NOMO-1 (cell line): ENCODE results near the gene CD1D.
"Not testable (repeated sequence)": the region's sequence is repeated elsewhere in the genome, so short reads cannot be mapped to it uniquely, and the experiment has no call there.

Experiments
- DNase-seq, 2 experiments: peaks; one replicate each; lab custom pipeline; 2025; ENCODE audit not compliant: unreplicated experiment in 2 of 2; lab: John Stamatoyannopoulos, UW

The CD1D gene

DNA sequence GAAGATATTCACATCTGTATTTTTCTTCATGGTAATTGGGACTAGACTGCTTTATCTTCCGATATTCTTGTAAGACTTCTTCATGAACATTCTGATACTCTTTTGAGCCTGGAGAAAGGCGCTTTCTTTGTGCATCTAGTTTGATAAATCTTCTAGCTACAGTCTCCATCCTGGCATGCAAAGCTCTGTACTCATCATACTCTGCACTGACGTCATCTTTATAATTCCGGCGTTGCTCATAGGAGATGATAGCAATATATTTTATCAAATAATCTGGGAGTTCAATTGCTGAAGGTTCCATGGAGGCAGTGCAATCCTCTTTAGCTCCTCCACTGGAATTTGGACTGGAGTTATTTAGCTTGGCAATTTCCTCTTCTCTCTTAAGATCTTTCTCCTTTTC, 4.8 kb upstream of the CD1D start:
- DNase-seq: not testable (repeated sequence)

DNA sequence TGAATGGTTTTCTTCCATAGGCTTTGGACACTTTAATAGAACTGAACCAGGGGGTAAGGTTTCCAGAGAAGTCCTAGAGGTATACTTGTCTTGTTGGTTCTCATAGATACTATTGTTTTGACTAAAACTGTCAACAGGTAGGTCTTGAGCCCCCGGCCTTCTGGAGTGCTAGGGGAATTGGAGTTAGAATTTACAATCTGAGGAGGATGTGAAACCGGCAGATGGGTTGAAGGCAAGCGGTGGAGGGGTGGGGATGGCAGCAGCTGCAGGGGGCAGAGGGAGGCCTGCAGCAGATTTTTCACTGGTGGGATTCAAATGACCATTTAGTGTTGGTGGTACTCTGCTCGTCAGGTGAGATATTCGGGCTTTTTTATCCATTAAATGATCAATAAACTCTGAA, 4.3 kb upstream of the CD1D start:
- DNase-seq: no peak

DNA sequence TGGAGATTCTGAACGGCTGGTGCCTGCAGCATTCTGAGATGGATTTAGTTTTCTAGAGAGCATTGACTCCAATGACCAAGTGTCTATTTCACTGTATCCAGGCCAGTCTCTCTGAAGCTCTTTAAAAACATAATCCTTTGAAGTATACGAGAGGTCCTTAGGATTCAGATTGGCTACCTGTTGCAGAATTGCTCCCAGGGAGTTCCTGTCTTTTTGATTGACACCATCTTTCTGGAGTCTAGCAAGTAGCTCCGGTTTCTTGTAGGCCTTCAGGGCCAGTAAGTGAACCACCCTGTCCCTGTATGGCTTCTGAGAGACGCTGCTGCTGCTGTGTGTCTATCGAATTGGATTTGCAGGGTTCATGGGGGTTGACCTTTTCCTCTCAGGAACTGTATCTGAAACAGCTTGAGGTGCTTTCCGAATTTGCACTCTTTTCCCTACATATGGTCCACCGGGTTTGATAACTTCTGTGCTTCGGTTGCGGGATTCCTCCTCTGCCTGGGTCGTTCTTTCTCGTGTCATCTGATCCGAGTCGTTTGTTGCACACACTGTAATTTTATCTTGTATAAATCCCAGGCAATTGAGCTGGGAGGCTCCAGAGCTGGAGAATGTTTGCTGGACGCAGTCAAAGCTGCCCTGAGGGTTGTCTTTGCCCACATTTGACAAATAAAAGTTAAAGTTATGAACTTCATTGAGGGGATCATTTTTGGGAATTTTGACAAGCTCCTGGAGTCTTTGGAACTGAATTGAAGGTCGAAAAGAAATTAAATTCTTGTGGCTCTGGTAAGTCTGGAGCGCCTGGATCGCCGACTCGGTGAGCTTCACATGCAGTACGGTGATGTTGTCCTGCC, 3.6 kb upstream of the CD1D start:
- DNase-seq: not testable (repeated sequence)

DNA sequence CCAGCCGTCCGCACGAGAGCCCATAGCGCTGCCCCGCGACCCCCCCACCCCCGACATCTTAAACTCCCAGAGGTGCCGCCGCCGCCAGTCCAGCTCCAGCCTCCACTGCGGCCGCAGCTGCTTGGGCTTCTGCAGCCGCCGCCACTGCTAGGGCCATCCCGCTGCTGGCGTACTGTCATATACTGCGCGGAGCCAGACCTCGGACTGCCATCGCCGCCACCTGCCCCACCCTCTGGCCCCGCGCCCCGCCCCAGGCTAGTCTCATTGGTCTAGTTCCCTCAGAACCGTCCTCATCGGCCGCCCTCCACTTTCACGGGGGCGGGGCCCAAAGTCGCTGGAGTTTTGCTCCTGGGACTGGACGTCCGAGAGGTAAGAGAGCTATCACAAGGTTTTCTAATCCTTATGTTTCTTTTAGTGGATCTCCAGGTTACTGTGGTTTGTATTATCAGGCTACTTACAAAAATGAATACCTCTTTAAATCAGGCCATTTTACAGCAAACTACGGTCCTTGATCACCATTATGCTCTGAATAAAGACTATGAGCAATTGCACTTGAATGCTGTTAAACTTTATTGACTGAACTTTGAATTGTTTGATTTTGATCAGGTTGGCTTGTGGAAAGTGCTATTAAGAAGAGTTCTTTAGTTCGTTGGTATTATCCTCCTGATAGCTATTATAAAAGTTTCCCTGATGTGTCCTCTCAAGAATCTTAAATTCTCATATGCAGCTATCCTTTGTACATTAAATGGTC, 2.8 kb upstream of the CD1D start:
- peak; percentile 31 to 58 for DNase-seq

DNA sequence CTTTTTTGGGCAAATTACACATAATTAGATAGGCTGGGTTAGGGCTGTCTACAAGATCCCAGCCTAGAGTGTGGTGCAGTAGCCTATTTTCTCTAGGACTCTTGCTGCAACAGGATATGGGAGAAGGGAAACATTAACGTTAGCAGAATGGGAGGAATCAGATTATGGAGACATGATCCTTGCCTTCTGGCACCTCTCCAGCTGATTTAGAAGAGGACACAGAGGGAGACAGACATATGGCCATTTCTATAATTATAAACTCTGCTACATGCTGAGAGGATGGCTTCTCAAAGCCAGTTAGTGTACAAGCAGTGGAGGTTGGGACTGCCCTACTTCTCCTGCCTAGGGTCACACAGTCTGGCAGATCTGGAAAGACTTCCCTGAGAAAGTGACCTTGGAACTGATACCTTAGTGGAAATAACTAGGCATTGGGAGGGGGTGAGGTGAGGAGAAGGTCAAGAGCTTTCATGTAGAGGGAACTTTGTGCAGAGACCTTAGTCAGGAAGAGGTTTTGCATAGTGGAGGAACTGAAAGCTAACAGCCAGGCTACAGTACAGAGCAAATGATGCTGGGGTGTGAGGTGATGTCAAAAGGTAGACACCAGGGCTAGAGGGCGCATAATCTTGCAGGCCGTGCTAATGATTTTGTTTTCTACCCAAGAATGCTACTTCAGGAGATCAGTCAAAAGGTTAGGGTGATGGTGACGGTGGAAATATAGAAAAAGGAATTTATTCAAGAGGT, 1.2 kb upstream of the CD1D start:
- peak; percentile 65 to 82 for DNase-seq

DNA sequence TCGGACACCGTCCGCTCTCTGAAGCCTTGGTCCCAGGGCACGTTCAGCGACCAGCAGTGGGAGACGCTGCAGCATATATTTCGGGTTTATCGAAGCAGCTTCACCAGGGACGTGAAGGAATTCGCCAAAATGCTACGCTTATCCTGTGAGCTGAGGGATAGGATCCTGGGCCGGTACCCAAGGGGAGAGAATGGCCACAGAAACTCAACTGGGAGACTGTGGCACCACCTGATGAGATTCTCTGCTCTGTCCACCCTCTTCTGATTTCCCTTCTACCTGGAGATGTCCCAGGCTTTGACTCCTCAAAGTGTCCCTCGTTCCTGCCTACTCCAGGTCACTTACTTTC, 855 bp downstream of the CD1D start:
- no peak for DNase-seq

DNA sequence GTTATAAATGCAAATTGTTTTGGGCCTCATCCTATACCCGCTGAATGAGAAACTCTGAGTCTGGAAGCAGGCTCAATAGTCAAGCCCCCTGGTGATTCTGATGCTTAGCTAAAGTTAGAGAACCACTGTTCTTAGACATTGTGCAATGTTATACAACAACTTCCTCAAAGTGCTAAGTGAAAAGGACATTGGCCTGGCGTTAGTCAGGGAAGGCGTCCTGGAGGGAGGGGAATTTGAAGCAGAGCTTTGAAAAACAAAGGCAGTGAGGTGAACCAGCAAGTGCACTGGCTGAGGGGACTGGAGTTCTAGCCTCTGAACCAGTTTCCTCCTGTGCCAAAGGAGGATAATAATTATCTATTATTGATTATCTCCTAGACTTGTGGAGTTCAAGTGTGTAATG, 5.1 kb downstream of the CD1D start:
- DNase-seq: peak; percentile 86 to 87

DNA sequence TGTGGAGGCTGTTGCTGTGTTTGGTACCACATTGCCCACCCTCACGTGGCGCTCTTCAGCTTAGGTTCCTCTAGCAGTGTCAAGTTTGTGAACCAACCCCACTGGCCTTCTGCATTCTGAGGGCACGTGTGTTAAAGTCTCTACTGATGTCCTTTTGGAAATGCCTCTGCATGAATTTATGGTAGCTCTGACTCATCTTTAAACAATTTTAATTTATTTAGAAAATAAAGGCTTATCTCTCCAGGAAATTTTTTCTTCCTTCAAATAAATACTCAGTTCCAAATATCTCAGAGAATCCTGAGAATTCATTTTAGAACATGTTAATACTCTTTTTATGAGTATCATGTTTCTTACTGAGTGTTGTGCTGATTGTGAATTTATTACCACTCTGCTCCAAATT, 5.5 kb downstream of the CD1D start:
- no peak for DNase-seq

DNA sequence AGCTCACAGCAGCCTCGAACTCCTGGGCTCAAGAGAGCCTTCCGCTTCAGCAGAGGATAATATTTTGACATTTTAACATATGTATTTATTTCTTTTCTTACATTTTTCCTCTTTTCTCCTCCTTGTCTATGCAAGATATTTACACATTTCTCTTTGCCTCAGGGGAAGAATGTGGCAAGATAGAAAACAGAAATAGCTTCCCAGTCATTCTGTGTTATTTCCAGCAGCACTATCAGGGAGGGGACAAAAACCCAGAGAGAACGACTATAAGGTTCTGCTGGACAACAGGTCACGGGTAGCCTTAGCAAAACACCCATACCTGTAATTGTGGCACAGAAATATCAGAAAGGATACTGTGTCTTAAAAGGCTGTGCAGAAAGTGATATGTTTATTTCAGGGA, 7.9 kb downstream of the CD1D start:
- no peak for DNase-seq

DNA sequence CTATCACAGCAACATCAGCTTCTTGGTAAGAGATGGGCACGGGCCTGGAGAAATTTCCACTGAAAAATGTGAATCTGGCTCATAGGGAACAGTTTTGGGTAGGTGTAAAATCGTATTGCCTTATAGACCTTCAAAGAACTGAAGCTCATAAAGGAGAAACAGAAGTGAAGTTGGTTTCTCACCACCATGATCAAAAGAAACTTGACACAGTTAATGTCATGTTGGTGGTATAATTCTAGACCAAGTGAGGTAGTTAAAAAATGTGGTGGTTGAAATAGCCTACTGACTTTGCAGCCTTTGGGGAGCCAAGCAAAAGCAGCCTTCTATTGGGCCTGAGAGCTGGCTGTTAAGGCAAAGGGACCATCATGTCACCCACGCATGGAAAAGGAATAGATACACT, 8.9 kb downstream of the CD1D start:
- DNase-seq: no peak

DNA sequence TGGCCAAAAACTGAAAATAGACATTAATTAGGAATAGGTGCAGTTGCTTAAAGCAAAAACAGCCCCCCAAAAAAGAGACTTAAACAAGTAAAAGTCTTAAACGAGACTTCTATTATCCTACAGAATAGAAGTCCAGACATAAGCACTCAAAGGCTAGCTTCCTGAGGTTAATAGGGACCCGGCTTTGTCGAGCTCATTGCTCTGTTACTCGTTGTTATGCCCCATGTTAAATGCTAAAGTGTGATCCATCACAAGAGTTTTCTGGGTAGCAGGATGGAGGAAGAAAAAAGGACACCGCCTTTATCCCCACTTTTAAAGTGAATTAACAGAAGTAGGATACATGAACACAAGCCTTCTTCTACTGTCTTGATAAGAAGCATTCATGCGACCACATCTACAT, 10.6 kb downstream of the CD1D start:
- DNase-seq: no peak

DNA sequence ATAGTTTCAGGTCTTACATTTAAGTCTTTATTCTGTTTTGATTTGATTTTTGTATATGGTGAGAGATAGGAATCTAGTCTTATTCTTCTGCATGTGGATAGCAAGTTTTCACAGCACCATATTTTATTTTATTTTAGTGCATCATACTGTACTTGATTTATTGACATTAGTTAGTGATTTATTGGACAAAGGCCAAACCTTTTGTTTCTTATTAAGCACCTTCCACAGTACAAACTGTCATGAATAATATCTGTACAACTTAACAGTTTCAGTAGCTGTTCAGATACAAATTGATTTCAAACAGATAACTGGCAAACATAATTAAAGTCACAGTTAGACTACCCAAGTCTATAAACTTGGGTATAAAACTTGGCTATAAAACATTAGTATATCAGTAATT, 15.8 kb downstream of the CD1D start:
- no peak for DNase-seq

DNA sequence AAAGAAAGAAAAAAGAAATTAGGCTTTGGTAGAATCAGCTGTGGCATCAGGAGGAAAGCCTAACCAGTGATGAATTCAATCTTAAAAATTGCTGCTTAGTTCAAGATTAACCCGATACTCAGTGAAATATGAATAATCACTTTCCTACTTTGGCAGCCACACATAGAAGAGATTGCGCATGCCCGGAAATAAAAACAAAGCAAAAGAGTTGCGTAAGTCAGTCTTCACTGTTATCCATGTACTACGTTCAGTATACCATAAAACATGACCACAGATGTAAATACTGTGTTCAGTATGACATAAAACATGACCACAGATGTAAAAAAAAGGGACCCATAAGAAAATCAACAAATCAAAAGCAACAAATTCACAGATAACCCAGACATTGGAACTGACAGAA, 19.2 kb downstream of the CD1D start:
- peak; percentile 6 to 64 for DNase-seq

DNA sequence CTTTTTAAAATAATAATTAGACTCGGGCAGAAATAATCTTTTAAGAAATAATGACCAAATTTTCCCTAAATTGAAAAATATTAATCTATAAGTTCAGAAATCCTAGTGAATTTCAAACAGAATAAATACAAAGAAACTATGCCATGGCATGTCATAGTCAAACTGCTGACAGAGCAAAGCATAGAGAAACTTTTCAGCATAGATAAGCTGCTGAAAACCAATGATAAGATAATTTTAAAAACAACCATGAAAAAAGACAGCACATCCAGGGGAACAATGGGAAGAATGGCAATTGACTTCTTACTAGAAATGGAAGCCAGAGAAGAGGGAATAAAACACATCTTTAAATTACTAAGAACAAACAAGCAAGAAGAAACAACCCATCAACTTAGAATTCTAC, 19.8 kb downstream of the CD1D start:
- no peak for DNase-seq

DNA sequence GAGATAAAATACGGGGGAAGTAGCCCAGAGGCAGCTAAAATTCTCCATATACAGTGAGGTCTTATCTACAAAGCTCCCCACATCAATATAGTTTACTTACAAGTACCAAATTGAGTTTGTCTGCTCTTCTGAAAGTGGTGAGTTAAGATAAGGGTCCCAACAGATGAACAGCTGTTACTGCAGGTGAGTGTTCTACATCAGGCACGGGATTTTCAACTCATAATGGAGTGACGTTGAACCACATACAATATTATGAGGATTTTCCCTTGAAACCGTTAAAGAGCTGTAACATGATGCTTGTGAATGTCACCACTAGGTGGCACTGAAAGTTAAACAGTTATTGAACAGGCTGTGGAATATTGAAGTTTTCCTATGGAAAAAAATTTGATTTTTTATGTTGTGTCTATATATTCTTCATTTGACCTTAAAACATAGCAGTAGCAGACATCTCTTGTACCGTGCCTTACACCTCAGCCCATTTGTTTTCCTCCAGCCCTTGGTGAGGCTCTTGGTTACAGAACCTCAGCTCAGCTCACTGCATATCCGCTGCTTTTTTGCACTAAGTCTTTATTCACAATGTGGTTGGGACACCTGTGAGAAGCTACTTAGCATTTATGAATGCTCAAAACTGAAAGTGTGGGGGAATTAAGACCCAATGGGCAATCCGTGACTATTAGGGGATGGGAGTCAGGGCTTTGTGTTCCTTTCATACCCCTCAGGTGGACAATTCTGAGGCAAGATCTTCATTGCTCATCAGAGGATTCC, 23.2 kb downstream of the CD1D start:
- peak; percentile 7 to 53 for DNase-seq

DNA sequence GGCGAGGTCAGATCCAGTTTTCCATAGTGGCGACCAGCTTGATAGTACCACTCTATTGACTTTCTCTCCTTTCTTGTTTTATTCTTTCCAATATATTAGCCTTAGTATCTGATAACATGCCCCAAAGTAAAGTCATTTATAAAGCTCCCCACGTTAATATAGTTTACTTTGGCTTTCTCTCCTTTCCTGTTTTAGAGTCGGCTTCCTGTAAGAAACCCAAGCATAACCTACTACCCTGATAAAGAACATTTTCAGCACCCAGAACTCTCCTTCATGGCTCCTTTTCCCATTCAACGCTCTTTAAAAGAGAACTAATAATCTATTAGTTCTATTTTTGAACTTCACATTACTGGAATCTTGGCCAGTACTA, 23.7 kb downstream of the CD1D start:
- DNase-seq: no peak

DNA sequence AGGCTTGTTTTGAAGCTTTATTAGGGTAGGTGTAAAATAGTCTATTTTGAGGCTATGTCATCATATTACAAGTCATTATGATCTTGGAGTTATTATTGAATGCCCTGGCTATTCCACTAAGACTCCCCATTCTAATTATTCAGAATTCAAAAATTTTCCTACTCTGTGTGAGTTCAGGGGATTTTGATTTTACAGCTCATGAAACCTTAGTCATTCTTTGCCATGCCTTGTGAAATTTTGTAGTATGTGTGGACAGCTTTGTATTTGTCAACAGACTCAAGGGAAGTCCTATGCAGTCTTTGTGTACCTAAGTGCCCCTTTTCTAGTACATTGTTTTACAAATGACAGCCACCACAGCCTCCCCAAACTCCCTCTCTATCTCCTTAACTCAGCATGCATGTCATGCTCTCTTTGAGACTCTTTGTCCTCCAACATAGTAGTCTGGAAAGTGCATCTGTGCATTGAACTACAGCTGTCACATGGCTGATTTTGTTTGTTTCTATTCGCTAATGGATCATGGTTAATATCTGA, 28.0 kb downstream of the CD1D start:
- no peak for DNase-seq

DNA sequence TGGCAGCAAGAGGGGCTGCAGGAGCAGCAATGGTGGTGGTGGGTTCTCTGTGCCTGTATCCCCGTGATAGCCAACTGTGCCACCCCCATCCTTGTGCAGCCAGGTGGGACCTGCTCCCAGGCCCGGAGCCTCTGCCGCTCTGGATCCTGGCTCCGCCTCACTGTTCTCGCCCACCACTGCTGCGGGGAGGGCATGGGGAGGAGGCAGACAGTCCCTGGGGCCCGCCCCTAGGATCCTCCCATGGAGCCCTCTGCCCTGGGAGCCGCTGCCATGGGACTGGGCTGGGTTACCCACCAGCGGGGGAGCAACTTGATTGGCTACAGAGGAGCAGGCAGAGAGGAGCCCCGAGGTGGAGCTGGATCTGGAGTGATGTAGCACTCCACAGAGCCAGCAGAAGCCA, 31.6 kb downstream of the CD1D start:
- DNase-seq: no peak

DNA sequence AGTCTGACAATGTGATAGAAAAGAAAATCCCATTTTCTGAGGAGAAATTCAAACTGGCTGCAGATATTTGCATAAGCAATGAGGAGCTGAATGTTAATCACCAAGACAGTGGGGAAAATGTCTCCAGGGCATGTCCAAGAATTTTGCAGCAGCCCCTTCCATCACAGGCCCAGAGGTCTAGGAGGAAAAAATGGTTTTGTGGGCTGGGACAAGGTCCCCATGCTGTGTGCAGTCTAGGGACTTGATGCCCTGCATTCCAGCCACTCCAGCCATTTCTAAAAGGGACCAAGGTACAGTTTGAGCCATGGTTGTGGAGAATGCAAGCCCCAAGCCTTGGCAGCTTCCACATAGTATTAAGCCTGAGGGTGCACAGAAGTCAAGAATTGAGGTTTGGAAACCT, 42.8 kb downstream of the CD1D start:
- DNase-seq: not testable (repeated sequence)

DNA sequence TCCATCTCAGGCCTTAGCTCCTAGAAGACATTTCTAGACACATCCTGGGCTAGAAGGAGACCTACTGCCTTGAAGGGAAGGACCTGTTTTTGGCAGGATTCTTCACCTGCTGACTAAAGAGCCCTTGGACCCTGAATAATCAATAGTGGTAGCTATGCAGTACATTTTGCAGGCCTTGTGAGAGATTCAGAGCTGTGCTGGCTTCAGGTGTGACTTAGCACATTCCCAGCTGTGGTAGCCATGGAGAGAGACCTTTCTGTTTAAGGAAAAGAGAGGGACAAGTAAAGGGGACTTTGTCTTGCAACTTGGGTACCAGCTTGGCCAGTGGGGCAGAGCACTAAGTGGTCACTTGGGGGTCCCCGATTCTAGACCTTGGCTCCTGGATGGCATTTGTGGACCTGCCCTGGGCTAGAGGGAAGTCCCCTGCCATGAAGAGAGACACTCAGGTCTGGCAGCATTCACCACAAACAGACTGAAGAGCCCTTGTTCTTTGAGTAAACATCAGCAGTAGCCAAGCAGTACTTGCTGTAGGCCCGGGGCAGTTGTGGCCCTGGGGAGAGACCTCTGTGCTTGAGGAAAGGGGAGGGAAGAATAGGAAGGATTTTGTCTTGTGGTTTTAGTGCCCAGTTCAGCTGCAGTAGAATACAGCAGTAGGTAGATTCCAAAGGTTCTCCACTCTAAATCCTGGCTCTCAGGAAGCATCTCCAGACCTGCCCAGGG, 47.4 kb downstream of the CD1D start:
- no peak for DNase-seq
